ENCODE measurements around the gene NKG7.

NKG7 gene

DNA sequence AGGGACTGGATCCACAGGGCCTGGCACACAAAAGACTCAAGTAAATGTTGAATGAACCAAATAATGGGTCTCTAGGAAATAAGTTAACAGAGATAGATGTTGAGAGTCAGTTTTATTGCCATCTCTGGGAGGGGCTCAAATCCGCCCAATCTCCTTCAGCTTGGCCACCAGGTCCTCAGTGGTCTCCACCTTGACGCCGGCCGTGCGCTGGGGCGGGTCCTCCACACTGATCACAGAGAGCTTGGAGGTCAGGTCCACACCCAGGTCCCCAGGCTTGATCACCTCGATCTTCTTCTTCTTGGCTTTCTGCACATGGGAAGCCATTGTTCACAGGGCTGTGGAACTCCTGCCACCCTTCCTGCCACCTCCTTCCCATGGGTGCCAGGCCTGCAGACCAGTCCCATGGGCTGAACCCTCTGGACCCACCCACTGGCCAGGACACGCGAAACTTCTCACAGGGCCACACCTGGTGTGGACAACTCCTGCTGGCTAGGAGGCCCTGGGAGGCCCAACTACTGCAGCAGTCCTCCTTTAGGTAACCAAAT, 27.3 kb downstream of the NKG7 start:
- Histone ChIP-seq H3K4me1 (ENCODE audit: insufficient read depth, poor library complexity, severe bottlenecking) (peaks cover under 1% of the 10 kb centered on the region), H3K27me3 (ENCODE audit: insufficient read depth, poor library complexity, severe bottlenecking) (no peaks in the 10 kb centered on the region), H3K9me3 (ENCODE audit: severe bottlenecking) (no peaks in the 10 kb centered on the region), H3K27ac (ENCODE audit: poor library complexity, severe bottlenecking) (no peak overlapping the region), H3K36me3 (ENCODE audit: low read depth) (peaks cover 33% of the 10 kb centered on the region), H3K4me3 (ENCODE audit: severe bottlenecking) (no peak overlapping the region)
- TF ChIP-seq, protein P1, sequence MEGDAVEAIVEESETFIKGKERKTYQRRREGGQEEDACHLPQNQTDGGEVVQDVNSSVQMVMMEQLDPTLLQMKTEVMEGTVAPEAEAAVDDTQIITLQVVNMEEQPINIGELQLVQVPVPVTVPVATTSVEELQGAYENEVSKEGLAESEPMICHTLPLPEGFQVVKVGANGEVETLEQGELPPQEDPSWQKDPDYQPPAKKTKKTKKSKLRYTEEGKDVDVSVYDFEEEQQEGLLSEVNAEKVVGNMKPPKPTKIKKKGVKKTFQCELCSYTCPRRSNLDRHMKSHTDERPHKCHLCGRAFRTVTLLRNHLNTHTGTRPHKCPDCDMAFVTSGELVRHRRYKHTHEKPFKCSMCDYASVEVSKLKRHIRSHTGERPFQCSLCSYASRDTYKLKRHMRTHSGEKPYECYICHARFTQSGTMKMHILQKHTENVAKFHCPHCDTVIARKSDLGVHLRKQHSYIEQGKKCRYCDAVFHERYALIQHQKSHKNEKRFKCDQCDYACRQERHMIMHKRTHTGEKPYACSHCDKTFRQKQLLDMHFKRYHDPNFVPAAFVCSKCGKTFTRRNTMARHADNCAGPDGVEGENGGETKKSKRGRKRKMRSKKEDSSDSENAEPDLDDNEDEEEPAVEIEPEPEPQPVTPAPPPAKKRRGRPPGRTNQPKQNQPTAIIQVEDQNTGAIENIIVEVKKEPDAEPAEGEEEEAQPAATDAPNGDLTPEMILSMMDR (IDR thresholded peaks at IDR 0.05; ENCODE audit: poor library complexity, severe bottlenecking): no peak
- DNase-seq (ENCODE audit: low spot score) (no peak), ATAC-seq (ENCODE audit: low read depth) (no peak)

DNA sequence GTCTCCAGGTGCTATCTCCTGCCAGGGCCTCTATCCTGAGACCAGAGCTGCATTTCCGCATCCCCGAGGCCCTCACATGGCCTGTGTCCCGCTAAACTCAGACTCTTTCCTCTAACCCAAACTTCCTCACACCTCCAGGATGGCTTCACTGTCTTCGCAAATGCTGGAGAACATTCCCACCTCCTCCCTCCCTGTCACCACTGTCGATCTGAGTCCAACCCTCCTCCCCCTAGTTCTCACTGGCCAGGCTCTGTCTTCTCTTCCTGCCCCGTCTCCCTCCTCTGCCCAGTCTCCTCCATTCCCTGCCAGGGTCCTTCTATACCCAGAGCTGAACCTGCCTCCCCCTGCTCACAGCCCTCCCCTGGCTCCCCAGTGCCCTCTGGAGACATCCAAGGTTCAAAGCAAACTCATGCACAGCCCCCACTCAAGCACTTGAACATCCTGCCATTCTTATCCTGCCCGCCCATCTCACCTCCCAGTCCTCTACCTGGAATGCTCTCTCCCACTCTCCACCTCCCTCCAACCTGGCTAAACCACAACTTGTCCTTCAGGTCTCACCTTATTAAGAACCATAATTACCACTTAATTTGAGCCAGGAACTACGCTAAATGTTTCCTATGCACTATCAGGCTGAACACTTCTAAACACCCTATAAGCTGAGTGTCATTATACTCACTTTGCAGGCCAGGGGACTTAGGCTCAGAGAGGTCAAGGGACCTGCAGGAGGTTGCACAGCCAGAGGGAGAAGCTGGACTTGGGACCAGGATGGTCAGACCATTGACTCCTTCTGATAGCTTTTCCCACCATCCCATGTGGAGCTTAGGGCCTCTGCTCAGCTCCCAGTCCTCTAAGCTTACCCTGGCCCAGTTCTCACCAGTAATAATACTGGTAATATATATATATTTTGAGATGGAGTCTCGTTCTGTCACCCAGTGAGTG, 29.6 kb downstream of the NKG7 start:
- H3K4me1 ChIP-seq (ENCODE audit: insufficient read depth, poor library complexity, severe bottlenecking): no peaks in the 10 kb centered on the region
- H3K27ac ChIP-seq (ENCODE audit: poor library complexity, severe bottlenecking): no peak overlapping the region
- ATAC-seq (ENCODE audit: low read depth): no peak
- no peaks in the 10 kb centered on the region for H3K9me3 ChIP-seq (ENCODE audit: severe bottlenecking)
- no peaks in the 10 kb centered on the region for H3K27me3 ChIP-seq (ENCODE audit: insufficient read depth, poor library complexity, severe bottlenecking)
- peaks cover 15% of the 10 kb centered on the region for H3K36me3 ChIP-seq (ENCODE audit: low read depth)
- TF ChIP-seq, protein P1 (IDR thresholded peaks at IDR 0.05; ENCODE audit: poor library complexity, severe bottlenecking): no peak
- DNase-seq (ENCODE audit: low spot score): no peak
- H3K4me3 ChIP-seq (ENCODE audit: severe bottlenecking): no peak overlapping the region

- peaks cover 8% of the 10 kb centered on the region; the same call in 1 of the 2 replicates for H3K36me3 ChIP-seq (ENCODE audit: low read depth)
- no peak within 1 kb of the TSS for H3K27ac ChIP-seq (ENCODE audit: poor library complexity, severe bottlenecking)
- no peaks in the 10 kb centered on the region for H3K9me3 ChIP-seq (ENCODE audit: severe bottlenecking)
- TF ChIP-seq, protein P1 (IDR thresholded peaks at IDR 0.05; ENCODE audit: poor library complexity, severe bottlenecking): no peak
- no peak for DNase-seq (ENCODE audit: low spot score)
- H3K4me1 ChIP-seq (ENCODE audit: insufficient read depth, poor library complexity, severe bottlenecking): no peaks in the 10 kb centered on the region
- no peak within 1 kb of the TSS for H3K4me3 ChIP-seq (ENCODE audit: severe bottlenecking)
- H3K27me3 ChIP-seq (ENCODE audit: insufficient read depth, poor library complexity, severe bottlenecking): no peaks in the 10 kb centered on the region
- no peak for ATAC-seq (ENCODE audit: low read depth)
Observed at GRCh38 chr19:51341976-51342580, 30.4 kb downstream of the NKG7 start, which contains the start of gene VSIG10L. VSIG10L (minus strand) TSS chr19:51342139; CDS start chr19:51342124, 15 bp downstream.

DNA sequence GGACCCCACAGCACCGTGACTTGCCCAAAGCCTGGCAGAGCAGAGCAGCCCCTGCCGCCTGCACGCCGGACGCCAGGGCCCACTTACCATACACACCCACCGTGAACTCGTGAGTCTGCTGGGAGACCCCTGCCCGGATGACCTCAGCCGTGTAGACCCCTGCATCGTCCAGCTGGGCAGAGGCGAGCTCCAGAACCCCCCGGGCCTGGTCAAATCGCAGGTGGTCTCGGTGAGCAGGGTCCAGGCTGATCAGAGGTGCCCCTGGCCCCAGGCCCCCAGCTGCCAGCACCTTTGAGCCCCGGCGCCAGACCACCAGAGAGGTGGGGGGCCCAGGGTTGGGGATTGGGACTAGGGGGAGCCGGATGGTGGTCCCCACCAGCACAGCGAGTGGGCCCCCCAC, 31.4 kb downstream of the NKG7 start:
- H3K4me3 ChIP-seq (ENCODE audit: severe bottlenecking): no peak overlapping the region
- TF ChIP-seq, protein P1 (IDR thresholded peaks at IDR 0.05; ENCODE audit: poor library complexity, severe bottlenecking): no peak
- H3K27me3 ChIP-seq (ENCODE audit: insufficient read depth, poor library complexity, severe bottlenecking): no peaks in the 10 kb centered on the region
- no peaks in the 10 kb centered on the region; the same call in 1 of the 2 replicates for H3K36me3 ChIP-seq (ENCODE audit: low read depth)
- DNase-seq (ENCODE audit: low spot score): no peak
- no peaks in the 10 kb centered on the region for H3K4me1 ChIP-seq (ENCODE audit: insufficient read depth, poor library complexity, severe bottlenecking)
- ATAC-seq (ENCODE audit: low read depth): no peak
- no peaks in the 10 kb centered on the region for H3K9me3 ChIP-seq (ENCODE audit: severe bottlenecking)
- H3K27ac ChIP-seq (ENCODE audit: poor library complexity, severe bottlenecking): no peak overlapping the region
